Left colon (tissue), 2 donors: ENCODE data around the gene TXNL4A. TPM values are rescaled to one million over a fixed set of nuclear protein-coding genes. Genes with fewer than 3 reads are reported as not detected.
"Not testable (repeated sequence)": the region's sequence is repeated elsewhere in the genome, so short reads cannot be mapped to it uniquely, and the experiment has no call there.

ENCODE experiments used
- ATAC-seq: fragments of 200-7000 bp; cut with Tn5 transposase; one replicate; pipeline ENCODE4 v1.9.1; 2020; ENCODE audit warnings: mild to moderate bottlenecking, moderate library complexity
- DNase-seq, 2 donors: peaks; one replicate each; pipeline ENCODE4 v3.0.0-alpha.2; 2020
- intact Hi-C, 2 donors: fragments of 100-400 bp; cut with DNase I in 1 of 2; cut with micrococcal nuclease in 1 of 2; formaldehyde crosslinking; loops; one replicate each; pipeline versions ENCODE4 v1.11.2 to v1.14.0; 2022; cut with DNase I, micrococcal nuclease
- total RNA-seq, 2 donors: library from RNA; stranded (reverse); fragmentation: NEBNext Ultra II Directional; extraction: Animal tissue kit (Norgen Biotek cat#: 25700); gene quantifications; one replicate each; pipeline ENCODE4 v1.2.1, GENCODE V29; 2021
- donor health status: DM: no; HTN: no; CAD: no.
- donor health status: DM: yes; HTN: yes; CAD: no.

The TXNL4A gene
- total RNA-seq, 2 donors from 2014 or later, result 72.6 to 96.2 TPM

DNA sequence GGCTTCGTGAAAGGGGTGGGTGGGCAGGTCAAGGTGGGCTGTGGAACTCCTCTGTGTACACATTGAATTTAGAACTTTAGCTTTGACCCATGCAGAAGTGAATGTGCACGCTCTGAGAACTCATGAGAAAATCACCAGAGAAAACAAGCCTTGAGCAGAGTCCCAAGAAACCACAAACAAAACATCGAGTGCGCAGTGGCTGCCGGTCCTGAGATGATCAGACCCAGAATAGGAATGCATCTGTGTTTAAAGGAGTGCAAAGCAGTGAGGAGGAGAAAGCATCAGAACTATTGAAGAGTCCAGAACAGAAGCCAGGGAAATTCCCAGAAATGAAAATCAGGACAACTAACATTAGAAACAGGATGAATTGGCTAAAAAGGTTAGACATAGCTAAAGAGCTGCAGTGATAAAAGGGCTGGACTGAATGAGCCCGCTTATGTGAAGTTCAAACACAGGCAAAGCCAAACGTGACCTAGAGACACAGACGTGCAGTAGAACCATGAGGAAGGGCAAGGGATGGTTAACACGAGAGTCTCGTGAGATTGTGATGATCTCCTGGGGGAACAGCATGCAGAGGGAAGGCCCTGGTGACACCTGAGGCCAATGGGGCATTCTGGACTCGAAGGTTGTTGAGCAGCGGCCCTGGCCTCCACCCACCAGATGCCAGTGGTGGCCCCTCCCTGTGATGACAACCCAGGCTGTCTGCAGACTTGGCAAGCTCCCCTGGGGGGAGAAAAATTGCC lies 16.4 kb upstream of the TXNL4A start:
- DNase-seq, result no peak
- intact Hi-C loops, result no loop called here
- no peak for ATAC-seq

DNA sequence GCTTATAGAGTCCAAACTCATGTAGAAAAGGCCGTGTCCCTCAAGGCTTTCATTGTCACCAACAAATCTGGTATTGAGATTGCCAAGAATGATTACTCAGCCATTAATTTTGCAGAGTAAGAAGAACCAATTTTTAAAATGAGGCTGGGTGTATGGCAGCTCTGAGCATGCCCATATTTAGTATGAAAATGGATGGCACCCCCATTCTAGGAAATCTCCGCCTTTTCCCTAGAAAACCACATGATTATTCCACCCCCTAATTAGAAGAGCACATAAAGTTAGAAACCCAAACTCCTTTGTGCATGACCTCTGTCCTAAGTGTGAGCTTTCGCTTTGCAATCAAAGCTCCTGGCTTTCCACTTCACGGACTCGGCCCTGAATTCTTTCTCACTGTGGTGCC lies 14.1 kb upstream of the TXNL4A start:
- ATAC-seq (no peak), DNase-seq (no peak)
- intact Hi-C loops, result no loop called here

DNA sequence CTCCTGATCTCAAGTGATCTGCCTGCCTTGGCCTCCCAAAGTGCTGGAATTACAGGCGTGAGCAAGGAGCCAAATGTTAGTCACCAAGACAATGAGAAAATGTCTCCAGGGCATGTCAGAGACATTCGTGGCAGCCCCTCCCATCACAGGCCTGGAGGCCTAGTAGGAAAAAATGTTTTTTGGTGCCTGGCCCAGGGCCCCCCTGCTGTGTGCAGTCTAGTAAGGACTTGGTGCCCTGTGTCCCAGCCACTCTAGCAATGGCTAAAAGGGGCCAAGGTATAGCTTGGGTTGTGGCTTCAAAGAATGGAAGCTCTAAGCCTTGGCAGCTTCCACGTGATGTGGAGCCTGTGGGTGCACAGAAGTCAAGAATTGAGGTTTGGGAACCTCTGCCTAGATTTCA lies 12.5 kb upstream of the TXNL4A start:
- intact Hi-C loops, result no loop called here
- DNase-seq (no peak), ATAC-seq (no peak)

DNA sequence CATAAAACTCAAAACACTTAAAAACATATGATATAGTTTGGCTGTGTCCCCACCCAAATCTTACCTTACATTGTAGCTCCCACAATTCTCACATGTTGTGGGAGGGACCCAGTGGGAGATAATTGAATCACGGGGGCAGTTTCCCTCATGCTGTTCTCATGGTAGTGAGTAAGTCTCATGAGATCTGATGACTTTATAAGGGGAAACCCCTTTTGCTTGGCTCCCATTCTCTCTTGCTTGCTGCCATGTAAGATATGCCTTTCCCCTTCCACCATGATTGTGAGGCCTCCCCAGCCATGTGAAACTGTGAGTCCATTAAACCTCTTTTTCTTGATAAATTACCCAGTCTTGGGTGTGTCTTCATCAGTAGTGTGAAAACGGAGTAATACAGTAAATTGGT lies 11.3 kb upstream of the TXNL4A start:
- intact Hi-C loops, DNase-seq, ATAC-seq: not testable (repeated sequence)

DNA sequence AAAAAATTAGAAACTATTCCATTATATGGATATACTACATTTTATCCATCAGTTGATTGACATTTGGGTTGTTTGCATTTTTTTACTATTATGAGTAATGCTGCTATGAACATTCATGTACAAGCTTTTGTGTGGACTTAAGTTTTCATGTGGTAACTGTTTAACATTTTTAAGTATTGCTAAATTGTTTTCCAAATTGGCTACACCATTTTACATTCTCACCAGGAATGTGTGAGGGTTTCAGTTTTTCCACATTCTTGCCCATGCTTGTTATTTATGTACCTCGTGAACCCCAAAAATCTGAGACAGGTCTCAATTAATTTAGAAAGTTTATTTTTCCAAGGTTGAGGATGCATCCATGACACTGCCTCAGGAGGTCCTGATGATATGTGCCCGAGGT lies 3.1 kb upstream of the TXNL4A start:
- no peak for ATAC-seq
- intact Hi-C loops, result no loop called here

DNA sequence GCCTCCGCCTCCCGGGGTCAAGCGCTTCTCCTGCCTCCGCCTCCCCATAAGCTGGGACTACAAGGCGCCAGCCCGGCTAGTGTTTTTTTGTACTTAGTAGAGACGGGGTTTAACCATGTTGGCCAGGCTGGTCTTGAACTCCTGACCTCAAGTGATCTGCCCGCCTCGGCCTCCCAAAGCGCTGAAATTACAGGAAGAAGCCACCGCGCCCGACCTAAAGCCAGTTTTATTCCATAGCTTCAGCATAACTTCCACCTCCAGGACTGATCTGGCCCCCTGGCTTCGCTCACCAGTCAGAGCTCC lies 783 bp upstream of the TXNL4A start:
- DNase-seq, result peak in 1 of 2 donors; percentile 15
- ATAC-seq, result no peak
- intact Hi-C loops, result no loop called here

More for the DNA sequence above, 3.1 kb upstream of the TXNL4A start:
- no peak for DNase-seq

DNA sequence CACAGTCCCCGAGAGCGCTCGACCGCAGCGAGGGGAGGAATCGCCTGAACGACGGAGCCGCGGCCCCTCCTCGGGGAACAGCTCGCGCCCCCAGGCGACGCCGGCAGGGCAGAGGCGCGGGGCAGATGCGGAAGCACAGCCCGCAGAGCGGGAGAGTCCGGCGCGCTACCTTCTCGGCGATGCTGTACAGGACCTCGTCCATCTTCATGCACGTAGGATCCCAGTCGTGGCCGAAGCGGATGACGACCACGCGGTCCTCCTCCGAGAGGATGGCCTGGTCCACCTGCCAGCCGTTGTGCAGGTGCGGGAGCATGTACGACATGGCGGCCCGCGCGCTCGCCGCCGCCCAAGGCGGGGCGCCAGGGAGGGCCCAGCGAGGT lies 302 bp downstream of the TXNL4A start:
- DNase-seq (peak; percentile 58 to 75), ATAC-seq (peak; percentile 74)
- intact Hi-C loops, result no loop called here

DNA sequence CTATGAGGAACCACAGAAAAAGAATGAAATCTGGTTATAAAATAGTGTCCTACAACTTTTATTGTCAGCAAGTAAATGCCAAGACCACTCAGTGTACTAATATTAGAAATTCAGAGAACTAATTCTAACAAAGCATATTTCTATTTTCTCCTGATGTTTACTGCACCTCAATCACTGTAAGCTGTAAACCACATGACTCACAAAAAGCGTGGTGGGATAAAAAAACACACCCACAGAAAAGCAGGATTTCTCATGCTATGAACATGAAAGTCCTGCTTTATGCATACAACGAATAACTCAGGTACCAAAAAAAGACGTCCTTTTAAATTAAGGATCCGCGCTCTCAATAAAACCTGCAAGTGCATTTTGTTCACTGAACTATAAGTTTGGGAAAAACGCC lies 797 bp downstream of the TXNL4A start:
- ATAC-seq, result no peak
- intact Hi-C loops, result no loop called here
- no peak for DNase-seq

DNA sequence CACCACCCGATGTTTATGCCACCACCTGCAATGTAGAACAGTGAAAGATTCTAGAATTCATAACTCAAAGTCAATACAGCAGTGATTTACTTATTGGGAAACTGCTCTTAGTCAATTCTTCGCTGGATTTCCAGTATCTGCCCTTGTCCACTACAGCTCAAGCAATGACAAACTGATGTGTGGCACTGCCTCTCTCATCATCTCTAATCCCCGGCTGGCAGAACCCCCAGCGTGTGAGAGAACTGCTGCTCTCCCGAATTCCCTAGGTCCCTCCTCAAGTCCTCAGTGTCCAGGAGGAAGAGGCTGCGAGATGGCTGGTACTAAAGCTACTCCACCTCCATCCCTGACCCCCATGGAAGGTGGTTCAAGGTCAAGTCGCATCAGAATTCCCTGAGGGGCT lies 1.6 kb downstream of the TXNL4A start:
- ATAC-seq (no peak), DNase-seq (no peak)
- intact Hi-C loops, result no loop called here

DNA sequence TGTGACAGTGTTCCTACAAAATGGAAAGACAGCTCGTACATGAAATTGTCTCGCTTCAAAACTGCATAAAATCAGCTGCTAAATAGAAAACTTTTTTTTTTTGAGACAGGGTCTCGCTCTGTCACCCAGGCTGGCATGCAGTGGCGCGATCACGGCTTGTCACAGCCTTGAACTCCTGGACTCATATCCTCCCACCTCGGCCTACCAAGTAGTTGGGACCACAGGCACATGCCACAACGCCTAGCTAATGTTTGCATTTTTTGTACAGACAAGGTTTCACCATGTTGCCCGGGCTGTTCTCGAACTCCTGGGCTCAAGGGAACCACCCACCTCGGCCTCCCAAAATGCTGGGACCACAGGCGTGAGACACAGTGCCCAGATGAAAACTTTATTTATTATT lies 3.2 kb downstream of the TXNL4A start:
- ATAC-seq, result no peak
- DNase-seq, result no peak
- intact Hi-C loops, result no loop called here

DNA sequence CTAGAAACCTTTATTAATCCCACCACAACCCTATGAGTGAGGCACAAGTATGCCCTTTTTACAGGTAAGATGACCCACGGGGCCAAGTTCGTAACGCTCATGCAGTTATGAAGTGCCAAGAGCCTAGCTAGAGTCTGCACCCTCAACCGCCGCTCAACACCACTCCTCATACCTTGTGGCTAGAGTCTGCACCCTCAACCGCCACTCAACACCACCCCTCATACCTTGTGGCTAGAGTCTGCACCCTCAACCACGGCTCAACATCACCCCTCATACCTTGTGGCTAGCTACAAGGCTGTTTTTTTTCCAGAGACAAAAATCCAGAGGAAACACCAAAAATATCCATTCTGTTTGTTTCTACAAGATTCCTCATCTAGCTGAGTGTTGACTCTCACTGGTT lies 4.6 kb downstream of the TXNL4A start:
- DNase-seq (no peak), ATAC-seq (no peak)

DNA sequence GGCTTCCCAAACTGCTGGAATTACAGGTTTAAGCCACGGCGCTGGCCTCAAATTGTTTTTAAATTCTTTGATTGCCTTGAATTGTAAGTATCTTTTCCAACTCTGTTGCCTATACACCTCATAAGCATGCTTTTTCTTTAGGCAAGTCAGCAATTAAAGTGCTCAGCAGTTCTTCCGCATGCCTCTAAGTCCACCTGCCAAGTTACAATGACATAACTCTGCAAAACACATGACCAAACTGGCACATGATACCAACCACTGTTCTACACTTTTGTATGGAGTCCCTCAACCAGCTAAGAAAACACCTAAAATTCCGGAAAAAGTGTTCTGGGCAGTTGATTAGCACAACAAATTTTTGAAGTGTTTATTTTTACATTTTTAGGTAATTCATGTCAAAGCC lies 5.1 kb downstream of the TXNL4A start:
- ATAC-seq (peak; percentile 15), DNase-seq (no peak)
- intact Hi-C loops, result no loop called here

More for the DNA sequence above, 4.6 kb downstream of the TXNL4A start:
- intact Hi-C loops, result no loop called here

DNA sequence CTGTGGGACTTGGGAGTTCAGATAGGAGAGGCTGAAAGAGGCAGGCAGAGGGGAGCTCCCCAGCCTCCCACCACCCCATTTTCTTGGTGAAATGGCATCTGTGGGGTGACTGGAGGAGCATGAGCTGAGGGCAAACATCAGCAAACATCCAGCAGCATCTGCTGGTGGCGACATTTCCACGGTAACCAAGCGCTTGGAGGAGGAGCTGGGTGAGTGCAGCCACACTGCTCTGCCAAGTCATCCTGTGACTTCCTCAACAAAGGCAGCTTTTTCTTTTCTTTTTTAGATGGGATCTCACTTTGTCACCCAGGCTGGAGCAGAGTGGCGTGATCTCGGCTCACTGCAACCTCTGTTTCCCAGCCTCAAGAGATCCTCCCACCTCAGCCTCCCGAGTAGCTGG lies 5.6 kb downstream of the TXNL4A start:
- intact Hi-C loops, result no loop called here
- ATAC-seq, result no peak
- DNase-seq, result no peak

DNA sequence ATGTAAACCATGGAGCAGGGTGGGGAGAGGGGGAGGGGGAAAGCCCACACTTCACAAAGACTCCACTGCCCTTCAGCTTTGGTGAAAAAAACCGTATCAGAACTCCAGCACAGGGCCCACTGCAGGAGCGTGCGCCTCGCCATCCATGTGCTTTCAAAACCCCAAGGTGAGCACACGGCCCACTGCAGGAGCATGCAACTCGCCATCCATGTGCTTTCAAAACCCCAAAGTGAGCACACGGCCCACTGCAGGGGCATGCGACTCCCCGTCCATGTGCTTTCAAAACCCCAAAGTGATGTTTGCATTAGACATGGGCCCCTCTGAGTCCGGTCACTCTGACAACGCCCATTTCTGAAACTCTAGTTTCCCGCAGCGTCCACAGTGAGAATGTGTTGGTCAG lies 7.8 kb downstream of the TXNL4A start:
- DNase-seq, result no peak
- intact Hi-C loops, result no loop called here
- ATAC-seq, result no peak

DNA sequence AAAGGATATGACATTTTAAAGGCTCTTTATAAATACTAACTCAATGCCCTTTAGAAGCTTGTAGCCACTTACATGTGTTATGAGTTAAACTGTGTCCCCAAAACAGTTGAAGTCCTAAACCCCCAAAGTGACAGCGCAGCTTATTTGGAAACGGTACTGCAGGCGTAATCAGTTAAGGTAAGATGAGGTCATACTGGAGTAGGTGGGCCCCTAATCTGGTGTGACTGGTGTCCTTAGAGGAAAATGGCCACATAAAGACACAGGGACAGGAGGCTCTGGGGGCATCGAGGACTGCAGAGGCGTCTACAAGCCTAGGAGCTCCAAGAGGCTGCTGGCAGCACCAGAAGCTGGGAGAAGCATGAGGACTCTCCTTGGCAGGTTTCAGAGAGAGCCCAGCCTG lies 8.5 kb downstream of the TXNL4A start:
- ATAC-seq, result no peak
- no peak for DNase-seq
- intact Hi-C loops, result no loop called here

DNA sequence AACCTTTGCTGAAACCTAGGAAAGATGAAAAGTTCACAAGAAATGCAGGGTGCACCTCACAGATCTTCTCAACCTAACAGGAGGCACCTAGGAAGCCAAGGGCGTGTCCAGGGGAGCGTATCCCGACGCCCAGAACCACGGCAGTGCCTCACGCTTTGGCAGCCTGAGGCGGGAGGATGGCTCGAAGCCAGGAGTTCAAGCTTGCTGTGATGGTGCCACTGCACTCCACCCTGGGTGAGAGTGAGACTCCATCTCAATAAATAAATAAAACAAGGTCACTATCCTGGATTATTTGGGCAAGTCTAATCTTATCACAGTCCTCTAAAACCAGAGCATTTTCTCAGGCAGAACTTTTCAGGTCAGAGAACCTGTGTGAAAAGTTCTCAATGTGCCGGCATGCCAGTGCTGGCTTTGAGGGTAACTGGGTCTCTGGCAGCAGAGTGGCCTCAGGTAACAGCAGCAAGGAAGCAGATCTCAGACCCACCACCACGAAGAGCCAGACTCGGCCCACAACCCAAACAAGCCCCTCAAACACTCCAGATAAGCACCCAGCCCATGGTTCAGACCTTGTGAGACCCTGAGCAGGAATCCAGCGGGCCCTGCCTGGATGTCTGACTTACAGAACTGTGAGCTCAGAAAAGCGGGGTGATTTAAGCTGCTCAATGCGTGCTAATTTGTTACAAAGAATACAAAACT lies 12.2 kb downstream of the TXNL4A start:
- DNase-seq (peak in 1 of 2 donors; percentile 60), ATAC-seq (peak; percentile 46)
- intact Hi-C loops, result no loop called here

DNA sequence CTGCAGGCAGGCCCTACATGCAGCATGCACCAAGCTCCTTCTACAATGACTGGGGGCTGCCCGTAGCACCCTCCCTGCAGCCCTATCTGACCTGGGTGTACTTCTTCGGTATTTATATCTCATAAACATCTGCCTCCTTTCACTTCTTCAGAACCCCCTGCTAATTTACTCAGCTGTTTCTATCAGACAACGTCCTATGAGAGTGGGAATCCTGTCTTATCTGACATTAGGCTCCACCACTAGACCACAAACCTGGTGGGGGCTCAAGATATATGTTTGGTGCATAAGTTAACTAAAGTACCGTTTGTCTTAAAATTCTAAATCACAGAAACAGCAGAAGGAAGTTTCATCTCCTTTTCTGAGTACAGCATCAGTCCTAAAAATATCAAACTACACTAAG lies 13.3 kb downstream of the TXNL4A start:
- intact Hi-C loops, result no loop called here
- ATAC-seq (no peak), DNase-seq (no peak)

DNA sequence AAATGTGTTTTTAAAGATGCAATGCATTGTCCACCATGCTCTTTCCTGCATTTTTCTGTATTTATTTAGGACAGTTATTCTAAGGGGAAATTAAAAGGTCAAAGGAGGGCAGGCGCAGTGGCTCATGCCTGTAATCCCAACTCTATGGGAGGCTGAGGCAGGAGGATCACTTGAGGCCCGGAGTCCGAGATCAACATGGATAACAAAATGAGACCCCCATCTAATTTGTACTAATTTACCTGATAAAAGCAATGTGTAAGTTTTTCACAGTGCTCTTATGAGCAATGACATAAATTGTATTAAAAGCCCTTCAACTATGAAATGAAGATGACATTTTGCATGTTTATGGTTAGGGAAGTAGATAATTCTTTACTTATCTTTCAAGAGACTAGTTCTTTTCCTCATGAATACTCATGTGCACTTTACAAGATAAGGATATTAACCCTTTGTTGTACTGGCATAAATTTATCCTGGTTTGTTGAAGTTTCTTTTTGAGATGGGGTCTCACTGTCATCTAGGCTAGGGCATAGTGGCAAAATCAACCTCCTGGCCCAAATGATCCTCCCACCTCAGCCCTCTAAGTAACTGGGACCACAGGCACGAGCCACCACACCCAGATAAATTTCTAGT lies 14.2 kb downstream of the TXNL4A start:
- intact Hi-C loops, result no loop called here
- ATAC-seq (no peak), DNase-seq (no peak)

DNA sequence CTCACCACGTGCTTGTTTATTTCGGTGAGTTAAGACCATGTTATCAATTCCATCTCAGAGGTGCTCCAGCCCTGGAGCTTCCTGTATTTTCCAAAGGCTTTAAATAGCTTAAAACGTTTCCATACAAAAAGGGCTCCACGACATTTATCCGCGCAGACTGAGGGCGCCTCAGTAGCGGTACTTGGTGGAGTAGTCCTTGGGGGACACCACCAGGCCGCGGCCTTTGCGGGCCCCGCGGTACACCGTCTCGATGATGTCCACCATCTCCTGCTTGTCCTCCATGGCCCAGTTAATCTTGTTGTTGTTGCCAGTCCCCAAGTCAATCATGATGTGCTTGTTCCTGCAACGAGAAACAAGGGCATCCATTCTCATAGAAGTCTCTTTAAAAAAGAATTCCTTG lies 14.8 kb downstream of the TXNL4A start:
- DNase-seq, result no peak
- intact Hi-C loops, result no loop called here
- ATAC-seq, result no peak

DNA sequence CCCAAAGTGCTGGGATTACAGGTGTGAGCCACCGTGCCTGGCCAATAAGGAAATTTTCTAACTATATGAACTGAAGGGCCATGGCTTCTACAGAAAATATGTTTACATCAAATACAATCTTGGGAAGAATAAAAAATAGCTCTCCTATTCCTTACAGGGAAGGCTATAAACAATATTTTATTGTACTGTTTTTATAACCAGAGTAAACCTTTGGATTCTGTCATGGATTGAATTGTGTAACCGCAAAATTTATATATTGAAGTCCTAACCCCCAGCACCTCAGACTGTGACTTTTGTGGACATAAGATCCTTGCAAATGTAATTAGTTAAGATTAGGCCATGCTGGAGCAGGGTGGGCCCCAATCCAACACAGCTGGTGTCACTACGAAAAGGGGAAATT lies 15.6 kb downstream of the TXNL4A start:
- ATAC-seq (peak; percentile 82), DNase-seq (no peak)
- intact Hi-C loops, result no loop called here

DNA sequence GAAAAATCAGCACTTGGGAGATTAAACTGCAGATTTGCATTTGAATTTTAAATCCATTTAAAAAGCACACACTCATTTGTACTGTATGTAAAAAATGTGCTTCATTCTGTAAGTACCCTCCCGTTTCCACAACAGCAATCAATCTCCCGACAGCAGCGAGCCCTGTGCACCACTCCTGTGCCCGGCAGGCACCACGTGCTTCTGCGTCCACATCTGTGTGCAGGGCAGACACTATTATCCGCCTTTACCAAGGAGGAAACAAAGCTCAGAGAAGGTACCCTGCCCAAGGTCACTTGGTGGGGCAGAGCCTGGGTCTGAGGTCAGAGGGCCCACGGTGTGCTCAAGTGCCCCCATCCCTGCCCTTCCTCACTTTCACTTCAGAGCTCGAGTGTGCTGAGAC lies 16.4 kb downstream of the TXNL4A start:
- DNase-seq, result no peak
- intact Hi-C loops, result no loop called here
- ATAC-seq, result no peak
